Activated naive CD4-positive, alpha-beta T cell treated with anti-CD3 and anti-CD28 coated beads, Interleukin-2, amount 50 U/mL, for 16 hours (primary cell): ENCODE measurements around the gene PNCK.
"Not testable (repeated sequence)": the region's sequence is repeated elsewhere in the genome, so short reads cannot be mapped to it uniquely, and the experiment has no call there.

Experiments used
- DNase-seq: peaks from one replicate; pipeline ENCODE4 v3.0.0-alpha.2; 2020

Gene PNCK

DNA sequence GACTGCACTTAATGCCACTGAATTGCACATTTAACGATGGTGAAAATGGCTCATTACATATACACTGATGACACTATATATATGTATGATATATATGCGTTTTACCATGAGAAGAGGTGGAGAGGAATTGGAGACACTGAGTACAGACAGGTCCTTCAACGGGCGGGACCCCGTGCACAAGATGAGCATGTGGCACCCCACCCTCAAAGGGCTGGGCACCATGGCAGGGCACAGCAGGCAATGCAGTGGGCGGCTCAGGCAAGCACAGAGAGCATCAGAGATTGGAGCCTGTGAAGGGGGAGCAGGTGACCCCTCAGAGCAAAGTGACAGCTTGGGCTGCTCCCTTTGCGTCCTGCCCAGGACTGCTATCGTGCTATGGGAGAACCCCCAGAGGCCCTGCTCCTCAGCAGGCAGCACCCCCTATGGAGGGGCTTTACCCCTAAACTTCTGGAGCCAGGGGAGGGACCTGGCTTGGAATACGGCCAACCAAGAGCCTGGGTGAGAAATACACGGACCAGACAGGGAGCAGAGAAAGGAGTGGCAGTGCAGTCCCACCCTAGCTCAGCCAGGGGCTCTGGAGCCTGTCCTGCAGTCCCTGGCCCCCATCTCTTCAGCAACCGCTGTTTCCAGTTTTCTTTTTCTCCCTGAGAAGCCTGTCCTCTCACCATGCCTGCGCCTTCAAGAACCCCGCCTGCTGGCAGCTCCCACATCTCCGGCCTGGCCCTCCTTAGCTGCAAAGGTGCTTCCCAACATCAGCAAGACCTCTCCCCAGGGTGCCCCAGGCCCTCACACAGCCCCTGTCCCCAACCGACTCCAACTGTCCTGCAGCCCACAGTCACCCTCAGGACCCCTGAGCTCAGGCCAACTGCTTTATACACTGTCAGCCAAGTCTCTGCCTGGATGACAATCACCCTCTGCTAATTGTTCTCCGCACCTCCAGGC is 24.6 kb upstream of the PNCK start:
- DNase-seq, result no peak

DNA sequence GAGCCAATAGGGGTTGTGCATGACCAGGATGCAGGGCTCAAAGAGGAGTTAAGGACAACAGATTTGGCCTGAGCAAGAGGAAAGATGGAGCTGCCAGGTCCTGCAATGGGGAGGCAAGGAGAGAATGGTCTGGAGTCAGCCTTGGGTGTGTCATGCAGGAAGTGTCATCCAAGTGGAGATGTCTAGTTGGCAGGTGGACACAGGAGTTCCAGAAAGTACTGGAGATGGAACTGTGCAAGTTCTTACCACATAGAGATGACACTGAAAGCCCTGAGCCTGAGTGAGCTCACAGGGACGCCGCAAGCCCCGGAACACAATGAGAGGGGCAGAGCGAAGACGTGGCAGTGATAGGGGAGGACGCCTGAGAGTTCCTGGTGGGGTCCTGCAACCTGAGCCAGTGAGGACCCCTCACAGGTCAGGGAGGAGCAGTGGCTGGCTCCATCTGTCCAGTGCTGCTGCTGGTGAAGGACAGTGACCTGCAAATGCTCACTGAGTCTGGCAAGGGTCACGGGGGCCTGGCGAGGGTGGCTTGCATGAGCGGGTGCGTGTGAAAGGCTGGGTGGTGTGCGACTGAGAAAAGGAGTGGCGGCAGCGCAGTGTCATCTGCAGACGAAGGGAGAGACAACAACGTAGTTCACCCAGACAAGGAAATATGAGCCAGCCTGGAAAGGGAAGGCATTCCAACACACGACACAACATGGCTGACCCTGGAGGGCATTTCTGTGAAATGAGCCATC is 23.5 kb upstream of the PNCK start:
- not testable (repeated sequence) for DNase-seq

GRCh38 chrX:153696538-153696937 is 22.9 kb upstream of the PNCK start:
- not testable (repeated sequence) for DNase-seq

- no peak for DNase-seq
Measured at GRCh38 chrX:153696100-153696499, 22.5 kb upstream of the PNCK start.

DNA sequence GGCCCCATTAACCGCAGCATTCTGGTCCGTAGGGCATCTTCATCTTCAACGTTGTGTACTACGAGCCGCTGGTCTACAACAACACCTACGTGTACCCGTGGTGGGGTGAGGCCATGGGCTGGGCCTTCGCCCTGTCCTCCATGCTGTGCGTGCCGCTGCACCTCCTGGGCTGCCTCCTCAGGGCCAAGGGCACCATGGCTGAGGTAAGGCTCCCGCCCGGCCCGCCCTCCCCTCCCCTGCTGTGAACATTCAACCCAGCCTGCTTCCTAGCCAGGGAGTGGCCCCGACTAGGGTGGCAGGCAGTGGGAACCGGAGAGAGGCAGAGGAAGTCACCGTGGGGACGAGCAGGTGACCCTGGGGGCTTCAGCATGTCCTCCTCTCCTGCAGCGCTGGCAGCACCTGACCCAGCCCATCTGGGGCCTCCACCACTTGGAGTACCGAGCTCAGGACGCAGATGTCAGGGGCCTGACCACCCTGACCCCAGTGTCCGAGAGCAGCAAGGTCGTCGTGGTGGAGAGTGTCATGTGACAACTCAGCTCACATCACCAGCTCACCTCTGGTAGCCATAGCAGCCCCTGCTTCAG is 21.2 kb upstream of the PNCK start:
- DNase-seq, result no peak

- not testable (repeated sequence) for DNase-seq
Measured at GRCh38 chrX:153694256-153694655, 20.6 kb upstream of the PNCK start.

- no peak for DNase-seq
Measured at GRCh38 chrX:153693216-153694086, 19.8 kb upstream of the PNCK start.

DNA sequence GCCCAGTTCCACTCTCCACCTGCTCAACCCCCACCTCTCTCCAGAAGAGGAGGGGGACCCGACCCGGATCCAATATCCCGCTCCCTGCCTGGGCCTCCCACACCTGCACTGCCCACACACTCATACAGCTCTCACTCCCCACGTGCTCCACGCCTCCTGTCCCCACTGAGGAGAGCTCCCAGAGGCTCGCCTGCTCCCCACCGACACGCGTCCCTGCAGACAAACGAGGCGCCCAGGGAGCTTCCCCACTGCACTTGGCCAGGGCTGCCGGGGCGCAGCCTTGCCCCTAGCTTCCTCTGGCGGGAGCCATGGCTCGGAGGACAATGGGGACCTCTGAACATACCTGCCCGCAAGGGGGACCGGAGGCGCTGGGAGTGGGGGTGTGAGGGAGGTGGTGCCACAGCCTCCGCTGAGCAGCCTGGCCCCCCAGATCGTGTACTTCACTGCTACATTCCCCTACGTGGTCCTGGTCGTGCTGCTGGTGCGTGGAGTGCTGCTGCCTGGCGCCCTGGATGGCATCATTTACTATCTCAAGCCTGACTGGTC is 19.1 kb upstream of the PNCK start:
- DNase-seq, result no peak

GRCh38 chrX:153692003-153692402 is 18.4 kb upstream of the PNCK start:
- DNase-seq, result no peak

- DNase-seq, result not testable (repeated sequence)
Measured at GRCh38 chrX:153691032-153691827, 17.6 kb upstream of the PNCK start.

- DNase-seq, result no peak
Measured at GRCh38 chrX:153690466-153690865, 16.9 kb upstream of the PNCK start.

DNA sequence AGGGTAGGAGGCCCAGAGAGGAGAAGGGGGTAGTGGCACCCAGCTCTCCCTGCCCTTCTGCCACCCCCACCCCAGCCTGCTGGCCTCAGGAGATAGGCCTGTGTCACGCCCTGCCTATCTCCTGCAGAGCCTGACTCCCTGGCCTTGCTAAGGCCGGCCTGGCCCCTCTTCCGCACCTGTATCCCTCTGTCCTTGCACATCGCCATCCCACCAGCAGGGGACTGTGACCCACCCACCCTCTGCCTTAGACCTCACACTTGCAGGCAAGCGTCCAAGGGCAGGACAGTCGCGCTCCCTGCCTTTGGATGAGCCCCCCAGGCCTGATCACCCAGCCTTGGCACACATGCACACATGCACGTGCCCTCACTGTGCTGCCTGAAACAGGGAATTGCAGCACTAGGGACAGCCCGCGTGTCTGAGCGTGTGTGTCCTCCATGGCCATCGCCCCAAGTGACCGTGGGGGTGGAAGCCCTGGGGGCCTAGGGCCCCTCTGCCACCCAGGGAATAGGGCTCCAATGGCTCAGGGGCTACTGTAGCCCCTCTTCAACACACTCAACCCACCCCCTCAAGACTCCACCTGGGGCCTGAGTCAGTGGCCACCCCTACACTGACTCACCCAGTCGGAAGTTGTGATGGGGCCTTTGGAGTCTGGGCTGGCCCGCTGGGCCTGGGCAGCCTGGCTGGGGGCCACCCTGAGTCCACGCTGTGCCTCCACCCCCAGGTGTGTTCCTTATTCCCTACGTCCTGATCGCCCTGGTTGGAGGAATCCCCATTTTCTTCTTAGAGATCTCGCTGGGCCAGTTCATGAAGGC is 16.2 kb upstream of the PNCK start:
- no peak for DNase-seq

DNA sequence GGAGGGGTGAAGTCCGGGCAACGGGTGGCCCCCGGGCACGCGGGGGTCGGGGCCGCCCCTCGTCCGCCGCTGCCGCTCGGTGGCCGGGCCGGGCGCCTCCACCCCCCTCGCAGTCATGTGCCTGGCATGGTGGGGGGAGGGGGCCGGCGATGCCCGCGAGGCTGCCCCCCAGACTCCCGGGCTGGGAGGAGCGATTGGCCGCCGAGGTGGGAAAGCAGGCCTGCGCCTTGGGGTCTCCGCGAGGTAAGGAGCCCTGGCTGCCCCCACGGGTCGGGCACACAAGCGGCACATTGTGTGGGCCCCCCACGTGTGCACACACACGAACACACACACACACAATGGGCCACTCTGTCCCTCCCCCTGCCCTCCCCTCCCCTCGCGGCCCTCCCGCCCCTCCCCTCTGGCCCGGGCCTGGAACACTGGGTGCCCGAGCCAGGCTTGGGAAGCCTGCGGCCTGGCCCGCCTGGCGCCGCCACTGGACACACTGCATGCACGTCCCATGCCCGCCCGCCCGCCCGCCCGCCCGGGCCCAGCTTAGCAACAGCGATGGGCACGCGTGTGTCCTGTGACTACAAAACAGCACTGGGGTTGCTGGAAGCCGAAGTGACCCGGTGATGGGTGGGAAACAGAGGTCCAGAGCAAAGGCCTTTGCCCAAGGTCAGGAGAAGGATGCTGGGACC is 15.4 kb upstream of the PNCK start:
- DNase-seq, result no peak

GRCh38 chrX:153688506-153688905 is 14.9 kb upstream of the PNCK start:
- no peak for DNase-seq

DNA sequence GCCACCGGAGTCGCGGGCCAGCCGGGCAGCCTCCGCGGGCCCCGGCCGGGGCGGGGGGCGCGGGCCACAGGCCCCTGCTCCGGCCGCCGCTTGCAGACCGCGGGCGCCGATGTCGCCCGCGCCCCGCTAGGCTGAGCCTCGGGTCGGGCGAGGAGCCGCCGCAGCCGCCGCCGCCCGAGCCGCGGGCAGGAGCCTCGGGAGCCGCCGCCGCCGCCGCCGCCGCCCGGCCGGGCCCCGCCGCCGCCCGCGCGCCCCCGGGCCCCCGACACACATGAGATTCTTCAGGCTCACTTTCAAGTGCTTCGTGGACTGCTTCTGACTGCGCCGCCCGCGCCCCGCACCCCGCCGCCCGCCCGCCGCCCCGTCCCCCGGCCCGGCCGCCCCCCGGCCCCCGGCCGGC is 14.5 kb upstream of the PNCK start:
- DNase-seq, result peak; percentile 16

GRCh38 chrX:153687121-153688039 is 13.8 kb upstream of the PNCK start, which contains the start of gene SLC6A8:
Gene SLC6A8 (plus strand): TSS chrX:153687926. CDS start chrX:153688575, 649 bp downstream.
- DNase-seq, result peak; percentile 21

GRCh38 chrX:153686711-153687110 is 13.1 kb upstream of the PNCK start:
- no peak for DNase-seq
